Activated naive CD4-positive, alpha-beta T cell treated with anti-CD3 and anti-CD28 coated beads, Interleukin-2, amount 50 U/mL, for 24 hours (primary cell): Measurements from ENCODE around the gene POU6F2.
"Not testable (repeated sequence)": the region's sequence is repeated elsewhere in the genome, so short reads cannot be mapped to it uniquely, and the experiment has no call there.

ENCODE experiments used
- H3K27ac Mint-ChIP-seq: one replicate; pipeline ENCODE4 v1.8.0; 2021; ENCODE audit warnings: mild to moderate bottlenecking, mixed read lengths
- H3K27me3 Mint-ChIP-seq: one replicate; pipeline ENCODE4 v1.8.0; 2021; ENCODE audit warnings: mixed read lengths
- H3K36me3 Mint-ChIP-seq: one replicate; pipeline ENCODE4 v1.8.0; 2021; ENCODE audit warnings: mixed read lengths
- H3K4me1 Mint-ChIP-seq: one replicate; pipeline ENCODE4 v1.8.0; 2021; ENCODE audit warnings: mixed read lengths
- H3K4me3 Mint-ChIP-seq: one replicate; pipeline ENCODE4 v1.8.0; 2021; ENCODE audit warnings: mild to moderate bottlenecking, mixed read lengths
- H3K9me3 Mint-ChIP-seq: one replicate; pipeline ENCODE4 v1.8.0; 2021; ENCODE audit warnings: mixed read lengths

Gene POU6F2, protein sequence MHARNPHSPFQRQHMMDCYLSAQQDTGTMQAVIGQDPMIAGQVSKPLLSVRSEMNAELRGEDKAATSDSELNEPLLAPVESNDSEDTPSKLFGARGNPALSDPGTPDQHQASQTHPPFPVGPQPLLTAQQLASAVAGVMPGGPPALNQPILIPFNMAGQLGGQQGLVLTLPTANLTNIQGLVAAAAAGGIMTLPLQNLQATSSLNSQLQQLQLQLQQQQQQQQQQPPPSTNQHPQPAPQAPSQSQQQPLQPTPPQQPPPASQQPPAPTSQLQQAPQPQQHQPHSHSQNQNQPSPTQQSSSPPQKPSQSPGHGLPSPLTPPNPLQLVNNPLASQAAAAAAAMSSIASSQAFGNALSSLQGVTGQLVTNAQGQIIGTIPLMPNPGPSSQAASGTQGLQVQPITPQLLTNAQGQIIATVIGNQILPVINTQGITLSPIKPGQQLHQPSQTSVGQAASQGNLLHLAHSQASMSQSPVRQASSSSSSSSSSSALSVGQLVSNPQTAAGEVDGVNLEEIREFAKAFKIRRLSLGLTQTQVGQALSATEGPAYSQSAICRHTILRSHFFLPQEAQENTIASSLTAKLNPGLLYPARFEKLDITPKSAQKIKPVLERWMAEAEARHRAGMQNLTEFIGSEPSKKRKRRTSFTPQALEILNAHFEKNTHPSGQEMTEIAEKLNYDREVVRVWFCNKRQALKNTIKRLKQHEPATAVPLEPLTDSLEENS

DNA sequence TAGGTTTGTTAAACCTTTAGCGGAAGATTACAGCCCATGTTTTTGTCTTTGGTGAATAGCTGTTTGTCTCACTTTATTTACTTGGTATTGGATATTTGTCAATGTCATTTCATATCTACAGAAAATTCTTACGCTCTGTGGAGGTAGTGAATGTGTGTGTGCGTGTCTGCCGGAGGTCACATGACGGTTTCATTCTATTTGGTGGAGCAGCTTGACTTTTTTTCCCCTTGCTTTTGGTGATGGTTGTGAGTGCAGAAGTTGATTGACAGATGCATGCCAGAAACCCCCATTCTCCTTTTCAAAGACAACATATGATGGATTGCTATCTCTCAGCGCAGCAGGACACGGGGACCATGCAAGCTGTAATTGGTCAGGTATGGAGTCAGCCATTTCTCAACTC, at the start of gene POU6F2:
POU6F2 (plus strand) TSS at position 225 of the 400 bp plus-strand sequence; CDS start at position 270, 45 bp downstream.
- Mint-ChIP-seq H3K27me3 (peaks cover 39% of the 10 kb centered on the region), H3K27ac (no peak within 1 kb of the TSS), H3K4me1 (no peaks in the 10 kb centered on the region), H3K9me3 (no peaks in the 10 kb centered on the region), H3K36me3 (no peaks in the 10 kb centered on the region), H3K4me3 (no peak within 1 kb of the TSS)

DNA sequence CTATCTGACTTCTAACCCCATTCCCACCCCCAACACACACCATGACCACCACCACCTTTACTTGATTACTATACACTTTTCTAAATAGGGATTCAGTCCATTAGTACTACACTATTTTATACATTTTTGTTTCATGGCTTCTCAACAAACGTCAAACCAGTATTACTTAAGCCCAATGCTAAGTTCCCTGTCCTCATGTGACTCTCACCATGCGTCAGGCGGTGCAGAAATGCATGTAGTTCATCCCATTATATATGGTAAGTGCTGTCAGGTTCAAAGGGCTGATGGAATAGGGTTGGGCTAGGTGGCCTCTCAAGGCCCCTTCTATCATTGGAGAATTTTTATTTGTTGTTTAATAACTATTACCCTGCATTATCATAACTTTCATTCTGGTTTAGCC, 49.2 kb upstream of the POU6F2 start:
- H3K27me3 Mint-ChIP-seq = peaks cover 2% of the 10 kb centered on the region
- H3K4me1 Mint-ChIP-seq = no peaks in the 10 kb centered on the region
- H3K36me3 Mint-ChIP-seq = no peaks in the 10 kb centered on the region
- no peaks in the 10 kb centered on the region for H3K9me3 Mint-ChIP-seq
- no peak overlapping the region for H3K4me3 Mint-ChIP-seq
- no peak overlapping the region for H3K27ac Mint-ChIP-seq

DNA sequence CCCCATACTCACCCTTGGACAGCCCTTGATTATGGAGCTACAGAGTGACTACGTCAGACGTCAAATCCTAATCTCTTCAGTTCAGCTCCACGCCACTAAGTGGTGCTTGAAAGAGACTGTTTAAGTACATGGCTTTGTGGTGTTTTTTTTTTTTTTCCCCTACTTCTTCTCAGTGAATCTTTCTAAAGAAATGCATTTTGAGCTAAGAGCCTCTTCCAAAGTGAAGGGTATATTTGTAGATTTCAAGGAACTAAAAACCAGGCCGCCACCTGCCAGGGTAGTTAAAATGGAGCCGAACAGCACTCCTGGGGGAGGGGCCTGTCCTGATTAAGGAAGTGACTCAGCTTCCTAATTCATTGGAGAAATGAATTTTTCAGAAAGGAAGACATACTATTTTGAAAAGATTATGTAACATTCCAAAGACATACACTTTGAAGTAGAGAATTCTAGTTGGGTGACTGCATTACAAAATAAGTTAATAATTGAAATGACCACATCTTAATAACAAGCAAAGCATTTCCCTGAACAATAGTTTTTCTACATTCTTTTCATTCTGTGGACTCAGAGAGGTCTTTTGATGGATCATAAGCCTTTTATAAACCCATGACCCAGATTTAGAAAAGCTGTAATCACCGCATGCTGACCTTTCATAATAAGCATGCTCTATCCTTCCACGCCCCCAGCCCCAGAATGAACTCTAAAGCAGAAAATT, 48.1 kb upstream of the POU6F2 start:
- Mint-ChIP-seq H3K9me3 (no peaks in the 10 kb centered on the region), H3K36me3 (no peaks in the 10 kb centered on the region), H3K27ac (no peak overlapping the region), H3K4me1 (no peaks in the 10 kb centered on the region), H3K27me3 (peaks cover 2% of the 10 kb centered on the region), H3K4me3 (no peak overlapping the region)

DNA sequence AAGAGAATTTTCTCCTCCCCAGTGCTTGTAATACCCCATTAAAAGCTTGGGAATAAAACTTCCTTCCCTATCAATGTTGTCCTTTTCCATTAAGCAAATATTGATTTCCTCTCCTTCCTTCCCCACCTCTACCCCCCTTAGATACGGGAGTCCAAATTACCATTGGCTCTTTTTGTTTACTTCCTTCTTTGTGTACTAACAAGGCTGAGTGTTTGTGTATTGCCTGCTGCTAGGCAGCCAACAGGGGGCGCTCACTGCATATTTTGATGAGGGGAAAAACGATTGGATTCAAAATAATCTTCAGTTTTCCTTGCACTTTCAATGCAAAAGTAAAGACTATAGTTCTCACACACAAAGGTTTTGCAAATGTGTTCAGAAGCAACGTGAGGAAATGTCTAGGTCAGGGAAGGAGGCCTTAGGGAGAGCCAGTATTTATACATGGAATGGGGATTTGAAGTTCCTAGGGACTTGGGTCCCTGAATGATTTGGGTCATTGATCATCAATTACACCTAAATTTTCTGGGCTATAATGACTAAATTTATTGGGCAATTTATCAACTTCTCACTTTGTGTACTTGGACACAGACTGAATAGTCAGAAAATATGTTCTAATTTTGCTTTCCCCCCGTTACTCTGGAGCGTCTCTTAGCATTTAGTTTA, 45.1 kb upstream of the POU6F2 start:
- H3K9me3 Mint-ChIP-seq = no peaks in the 10 kb centered on the region
- peaks cover 2% of the 10 kb centered on the region for H3K27me3 Mint-ChIP-seq
- H3K4me1 Mint-ChIP-seq = no peaks in the 10 kb centered on the region
- H3K36me3 Mint-ChIP-seq = no peaks in the 10 kb centered on the region
- no peak overlapping the region for H3K4me3 Mint-ChIP-seq
- H3K27ac Mint-ChIP-seq = no peak overlapping the region

DNA sequence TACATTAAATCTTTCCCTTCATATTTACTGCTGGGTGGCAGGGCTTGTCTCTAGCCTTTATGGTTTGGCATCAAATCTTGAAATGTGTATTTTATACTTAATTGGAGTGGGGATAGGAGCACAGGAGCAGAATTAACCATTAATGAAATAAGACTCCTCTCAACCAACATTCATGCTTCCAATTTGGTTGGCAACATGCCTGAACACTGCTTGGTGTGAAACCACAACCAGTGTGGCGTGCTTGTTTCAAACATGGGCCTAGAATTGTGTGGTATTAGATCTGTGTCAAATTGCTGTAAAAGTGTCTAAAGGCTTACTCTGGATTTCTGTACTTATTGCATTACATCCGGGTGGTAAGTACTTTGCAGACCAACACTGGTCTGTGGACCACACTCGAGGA, 43.7 kb upstream of the POU6F2 start:
- no peak overlapping the region for H3K4me3 Mint-ChIP-seq
- peaks cover 3% of the 10 kb centered on the region for H3K27me3 Mint-ChIP-seq
- H3K27ac Mint-ChIP-seq = no peak overlapping the region
- H3K36me3 Mint-ChIP-seq = no peaks in the 10 kb centered on the region
- H3K9me3 Mint-ChIP-seq = no peaks in the 10 kb centered on the region
- H3K4me1 Mint-ChIP-seq = no peaks in the 10 kb centered on the region

DNA sequence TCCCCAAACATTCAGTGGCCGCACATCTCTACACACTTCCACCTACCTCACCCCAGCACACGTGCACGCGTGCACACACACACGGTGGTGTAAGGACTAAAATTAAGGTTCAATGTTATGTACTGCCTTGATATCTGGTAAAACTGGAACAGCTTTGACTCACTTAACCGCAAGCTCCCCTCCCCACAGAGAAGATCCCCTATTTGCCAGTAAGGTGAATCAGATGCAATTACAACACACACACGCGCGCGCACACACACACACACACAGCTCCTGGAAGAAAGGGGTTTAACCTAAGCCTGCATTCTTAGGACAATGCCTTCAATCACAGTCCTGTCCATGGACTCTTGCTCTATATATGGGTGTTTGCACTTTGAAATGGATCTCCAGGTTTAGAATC, 43.2 kb upstream of the POU6F2 start:
- Mint-ChIP-seq H3K4me1 (no peaks in the 10 kb centered on the region), H3K27me3 (peaks cover 3% of the 10 kb centered on the region), H3K27ac (no peak overlapping the region), H3K9me3 (no peaks in the 10 kb centered on the region), H3K36me3 (no peaks in the 10 kb centered on the region), H3K4me3 (no peak overlapping the region)

DNA sequence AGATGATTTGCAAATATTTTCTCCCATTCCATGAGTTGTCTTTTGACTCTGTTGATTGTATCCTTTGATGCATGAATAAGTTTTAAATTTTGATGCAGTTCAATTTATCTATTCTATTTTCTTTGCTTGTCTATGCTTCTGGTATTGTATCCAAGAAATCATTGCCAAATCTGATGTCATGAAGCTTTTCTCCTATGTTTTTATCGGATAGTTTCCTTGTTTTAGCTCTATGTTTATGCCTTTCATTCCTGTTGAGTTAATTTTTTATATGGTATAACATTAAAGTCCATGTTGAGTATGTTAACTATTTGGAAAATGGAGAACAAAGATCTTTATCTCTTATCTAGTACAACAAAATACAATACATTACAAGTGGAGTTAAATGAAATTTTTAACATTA, 41.1 kb upstream of the POU6F2 start:
- Mint-ChIP-seq H3K27me3 (peaks cover 2% of the 10 kb centered on the region), H3K9me3 (no peaks in the 10 kb centered on the region), H3K4me1 (no peaks in the 10 kb centered on the region), H3K27ac (no peak overlapping the region), H3K4me3 (no peak overlapping the region), H3K36me3 (no peaks in the 10 kb centered on the region)

DNA sequence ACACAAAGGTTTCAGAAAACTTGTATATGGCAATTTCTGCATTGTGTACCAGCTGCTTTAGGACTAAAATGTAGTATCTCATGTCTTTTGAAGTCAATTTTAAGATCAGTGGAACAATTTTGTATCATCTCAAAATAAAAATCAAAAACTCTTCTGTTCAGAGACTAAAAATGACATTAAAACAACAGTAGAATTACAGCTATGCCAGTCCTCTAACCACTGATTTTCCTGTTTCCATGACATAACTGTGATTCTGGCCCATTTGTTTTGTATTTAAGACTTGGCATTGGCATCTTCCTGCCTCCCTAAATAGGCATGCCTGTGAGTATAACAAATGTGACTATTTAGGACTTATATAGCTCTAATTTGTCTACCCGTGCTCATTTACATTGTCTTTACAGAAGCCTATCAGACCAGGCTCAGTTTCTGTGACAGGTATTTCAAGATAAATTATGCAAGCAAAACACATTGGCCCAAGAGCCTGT, 39.7 kb upstream of the POU6F2 start:
- H3K27ac Mint-ChIP-seq = no peak overlapping the region
- no peaks in the 10 kb centered on the region for H3K9me3 Mint-ChIP-seq

DNA sequence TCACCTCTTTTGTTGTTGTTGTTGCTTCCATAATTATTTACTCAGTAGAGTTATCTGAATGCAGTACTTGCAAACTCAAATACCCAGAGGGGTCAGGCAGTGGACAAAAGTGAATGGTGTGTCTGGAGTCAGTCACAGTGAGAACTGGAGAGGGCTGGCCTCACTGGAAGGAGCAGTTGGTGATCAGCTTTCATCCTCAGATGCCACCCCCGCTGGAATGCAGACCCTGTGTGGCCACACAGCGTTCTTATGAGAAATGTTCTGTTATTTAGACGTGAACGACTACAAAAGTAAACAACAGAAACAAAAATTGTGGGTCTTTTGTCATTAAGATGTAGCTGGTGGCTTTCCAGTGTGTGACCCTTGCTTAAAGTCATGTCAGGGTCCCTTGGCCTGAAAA, 39.1 kb upstream of the POU6F2 start:
- Mint-ChIP-seq H3K9me3 (no peaks in the 10 kb centered on the region), H3K27ac (no peak overlapping the region), H3K4me1 (no peaks in the 10 kb centered on the region), H3K4me3 (no peak overlapping the region), H3K36me3 (no peaks in the 10 kb centered on the region), H3K27me3 (peaks cover 4% of the 10 kb centered on the region)

More for the DNA sequence above, 39.7 kb upstream of the POU6F2 start:
- peaks cover 4% of the 10 kb centered on the region for H3K27me3 Mint-ChIP-seq
- H3K4me3 Mint-ChIP-seq = no peak overlapping the region
- H3K36me3 Mint-ChIP-seq = no peaks in the 10 kb centered on the region
- H3K4me1 Mint-ChIP-seq = no peaks in the 10 kb centered on the region

DNA sequence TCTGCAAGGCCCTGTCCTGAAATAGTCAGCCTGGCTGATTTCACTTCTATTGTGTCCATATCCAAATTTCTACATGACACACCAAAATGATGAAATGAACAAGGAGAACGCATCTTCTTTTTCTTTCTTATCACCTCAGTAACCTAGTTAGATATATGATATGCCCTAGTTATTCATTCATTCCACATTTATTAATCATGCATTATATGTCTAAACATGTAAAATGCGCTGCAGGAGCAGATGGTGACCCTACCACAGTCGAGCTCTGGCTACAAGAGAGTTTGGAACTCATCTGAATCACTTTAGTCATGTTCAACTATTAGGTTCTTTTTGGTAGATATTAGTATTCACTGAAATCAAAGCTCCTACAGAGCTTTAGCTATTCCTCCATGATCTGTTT, 36.9 kb upstream of the POU6F2 start:
- H3K9me3 Mint-ChIP-seq = no peaks in the 10 kb centered on the region
- no peak overlapping the region for H3K4me3 Mint-ChIP-seq
- H3K4me1 Mint-ChIP-seq = no peaks in the 10 kb centered on the region
- no peak overlapping the region for H3K27ac Mint-ChIP-seq
- no peaks in the 10 kb centered on the region for H3K36me3 Mint-ChIP-seq
- peaks cover 5% of the 10 kb centered on the region for H3K27me3 Mint-ChIP-seq

DNA sequence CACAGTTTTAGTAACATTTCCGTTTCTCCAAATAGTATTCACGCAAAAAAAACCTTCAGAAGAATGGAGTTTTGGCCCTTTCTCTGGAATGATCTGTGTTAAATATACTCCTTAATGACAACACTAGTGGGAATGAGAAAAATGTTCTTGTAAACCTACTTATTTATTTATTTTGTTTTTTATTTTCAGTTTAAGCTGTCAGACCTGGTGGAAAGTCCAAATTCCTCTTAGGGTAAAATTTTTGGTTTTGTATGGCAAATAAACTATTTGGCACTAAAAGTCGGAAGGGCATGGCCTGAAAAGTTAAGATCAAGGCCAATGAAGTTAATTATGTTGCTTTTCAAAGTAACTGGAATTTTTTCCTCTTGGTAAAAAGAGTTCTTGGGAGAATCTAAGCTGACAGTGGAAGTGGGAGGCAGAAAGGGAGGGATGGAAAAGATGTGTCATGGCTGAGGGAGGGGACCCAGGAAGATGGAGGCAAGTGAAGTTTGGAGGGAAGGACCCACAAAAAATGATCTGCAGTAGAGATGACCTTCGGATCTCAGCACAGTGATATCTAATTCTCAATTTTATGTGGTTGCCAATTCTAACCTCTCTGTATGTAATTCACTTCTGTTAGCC, 35.2 kb upstream of the POU6F2 start:
- H3K36me3 Mint-ChIP-seq = no peaks in the 10 kb centered on the region

DNA sequence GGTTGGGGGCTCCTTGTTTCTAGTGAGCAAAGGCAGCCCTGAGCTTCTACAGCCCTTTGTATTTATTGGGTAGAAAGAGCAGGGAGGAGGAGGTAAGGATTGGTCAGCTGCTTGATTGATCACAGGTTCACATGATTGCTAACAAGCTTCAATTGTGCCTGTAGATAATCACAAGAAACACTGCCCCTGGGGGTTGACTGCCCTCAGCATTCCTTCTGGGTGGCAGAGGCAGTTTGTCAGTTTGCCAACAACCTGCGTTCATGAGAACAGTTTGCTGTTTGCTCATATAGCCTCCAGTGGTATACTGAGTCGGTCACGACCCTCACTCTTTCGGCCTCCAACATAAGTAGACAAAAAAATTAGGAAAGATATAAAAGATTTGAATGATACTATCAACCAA, 30.2 kb upstream of the POU6F2 start:
- not testable (repeated sequence) for H3K4me3 Mint-ChIP-seq, H3K27ac Mint-ChIP-seq, H3K9me3 Mint-ChIP-seq, H3K4me1 Mint-ChIP-seq, H3K36me3 Mint-ChIP-seq
- peaks cover 11% of the 10 kb centered on the region for H3K27me3 Mint-ChIP-seq

More for the DNA sequence above, 35.2 kb upstream of the POU6F2 start:
- Mint-ChIP-seq H3K4me1 (no peaks in the 10 kb centered on the region), H3K4me3 (no peak overlapping the region), H3K9me3 (no peaks in the 10 kb centered on the region), H3K27me3 (peaks cover 5% of the 10 kb centered on the region), H3K27ac (no peak overlapping the region)

DNA sequence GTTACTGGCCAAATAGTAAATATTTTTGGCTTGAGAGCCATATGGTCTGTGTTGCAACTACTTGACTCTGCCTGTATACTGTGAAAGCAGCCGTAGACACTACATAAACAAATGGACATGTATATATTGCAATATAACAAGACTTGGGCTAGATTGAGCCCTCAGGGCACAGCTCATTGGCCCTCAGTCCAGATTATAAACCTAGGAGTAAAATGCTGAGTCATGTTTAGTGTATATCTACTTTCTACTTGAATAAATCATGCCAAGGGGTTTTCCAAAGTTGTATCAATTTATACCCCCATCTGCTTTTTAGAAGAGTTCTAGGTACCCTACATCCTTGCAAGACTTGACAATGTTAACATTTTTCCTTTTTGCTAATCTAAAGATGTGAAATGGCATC, 27.4 kb upstream of the POU6F2 start:
- Mint-ChIP-seq H3K27me3 (peaks cover 17% of the 10 kb centered on the region), H3K36me3 (no peaks in the 10 kb centered on the region), H3K9me3 (peaks cover 6% of the 10 kb centered on the region), H3K4me1 (no peaks in the 10 kb centered on the region), H3K27ac (no peak overlapping the region), H3K4me3 (no peak overlapping the region)

DNA sequence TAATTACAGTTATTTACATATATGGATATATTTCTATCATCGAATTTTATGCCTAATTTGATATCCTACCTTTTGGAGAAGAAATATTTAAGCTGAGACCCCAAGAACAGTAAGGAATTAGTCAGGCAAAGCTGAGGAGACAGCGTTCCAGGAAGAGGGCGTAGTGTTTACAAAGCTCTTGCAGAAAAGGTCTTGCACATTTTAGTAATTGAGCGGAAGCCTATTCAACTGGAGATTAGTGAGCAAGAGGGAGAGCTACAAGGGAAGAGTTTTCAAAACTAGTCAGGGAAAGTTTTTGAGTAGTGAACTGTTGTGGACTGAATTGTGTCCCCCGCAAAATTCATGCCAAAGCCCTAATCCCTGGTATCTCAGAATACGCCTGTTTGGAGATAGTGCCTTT, 26.5 kb upstream of the POU6F2 start:
- Mint-ChIP-seq H3K9me3 (peaks cover 6% of the 10 kb centered on the region), H3K36me3 (no peaks in the 10 kb centered on the region), H3K27me3 (peaks cover 20% of the 10 kb centered on the region), H3K27ac (no peak overlapping the region), H3K4me3 (no peak overlapping the region), H3K4me1 (no peaks in the 10 kb centered on the region)

DNA sequence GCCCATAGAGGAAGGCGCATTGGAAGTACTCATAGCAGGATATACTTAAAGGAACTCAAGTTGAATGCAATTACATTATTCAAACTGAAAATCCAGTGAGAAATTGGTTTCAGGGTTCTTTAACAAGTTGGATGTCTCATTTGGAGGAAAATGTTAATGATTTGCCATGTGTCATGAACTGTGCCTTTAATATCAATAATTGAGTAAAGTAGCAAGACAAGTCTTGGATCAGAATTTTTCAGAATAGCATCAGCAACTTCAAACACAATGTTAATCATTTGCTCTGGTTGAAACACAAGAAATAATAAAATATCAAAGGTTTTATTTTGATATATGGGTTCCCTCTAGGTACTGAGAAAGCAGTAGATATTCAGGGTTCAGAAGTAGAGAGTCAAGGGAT, 24.5 kb upstream of the POU6F2 start:
- H3K9me3 Mint-ChIP-seq = peaks cover 3% of the 10 kb centered on the region
- H3K4me3 Mint-ChIP-seq = no peak overlapping the region
- peaks cover 21% of the 10 kb centered on the region for H3K27me3 Mint-ChIP-seq
- H3K36me3 Mint-ChIP-seq = no peaks in the 10 kb centered on the region
- no peak overlapping the region for H3K27ac Mint-ChIP-seq
- H3K4me1 Mint-ChIP-seq = no peaks in the 10 kb centered on the region
